ENCODE measurements around the gene SLC13A3.

The SLC13A3 gene

GRCh38 chr20:46575394-46575793 lies 75.9 kb downstream of the SLC13A3 start:
- DNase-seq = no peak

DNA sequence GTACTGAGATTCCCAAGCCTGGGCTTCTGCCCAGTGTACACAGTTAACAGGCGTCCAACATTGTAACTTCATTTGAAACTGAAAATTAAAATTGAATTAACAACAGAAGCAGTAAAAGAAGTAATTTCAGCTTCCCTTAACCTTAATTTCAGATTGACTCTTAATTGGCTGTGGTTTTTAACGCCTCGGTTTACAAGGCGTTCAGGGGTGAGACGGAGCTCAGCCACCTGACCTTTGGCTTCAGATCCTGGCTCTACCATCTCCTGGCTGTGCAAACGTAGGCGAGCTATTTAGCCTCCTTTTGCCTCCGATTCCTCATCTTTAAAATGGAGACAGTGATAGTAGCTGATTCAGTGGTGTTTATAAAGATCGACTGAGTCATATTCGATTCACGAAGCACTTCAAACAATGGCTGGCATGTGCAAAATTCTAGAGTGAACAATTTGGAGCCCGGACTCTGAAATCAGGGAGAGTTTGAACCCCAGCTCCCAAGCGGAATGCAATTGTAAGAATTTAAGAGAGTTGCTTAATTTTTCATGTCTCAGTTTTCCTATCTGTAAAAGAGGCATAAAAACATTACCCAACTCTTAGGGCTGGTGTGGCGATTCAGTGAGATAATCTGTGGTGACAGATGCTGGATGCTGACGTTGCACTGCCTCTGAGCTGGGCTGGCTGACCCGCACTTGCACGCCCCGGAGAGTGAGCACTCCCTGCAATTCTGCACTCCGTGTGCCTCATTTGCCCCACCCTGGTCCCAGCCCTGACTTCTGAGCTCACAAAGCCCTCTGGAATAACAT lies 77.3 kb downstream of the SLC13A3 start:
- no peak for DNase-seq

DNA sequence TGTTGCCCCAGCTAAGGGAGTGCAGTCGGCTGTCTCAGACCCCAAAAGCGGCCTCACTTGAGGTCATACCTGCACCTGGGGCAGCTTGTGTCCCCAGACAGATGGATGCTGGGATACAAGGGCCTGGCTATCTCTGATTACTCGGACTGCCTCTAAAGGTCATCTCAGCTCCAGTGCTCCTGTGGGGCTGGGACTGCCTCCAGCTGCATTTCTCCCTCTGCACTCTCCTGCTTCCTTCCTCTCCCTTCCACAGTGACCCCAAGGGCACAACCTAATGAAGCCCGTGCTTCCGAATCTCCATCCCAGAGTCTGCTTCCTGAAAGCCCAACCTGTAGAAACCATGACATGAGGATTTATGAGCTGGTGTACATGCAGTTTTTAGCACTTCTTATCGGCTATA lies 78.0 kb downstream of the SLC13A3 start:
- DNase-seq = no peak

GRCh38 chr20:46572790-46573189 lies 78.5 kb downstream of the SLC13A3 start:
- no peak for DNase-seq

DNA sequence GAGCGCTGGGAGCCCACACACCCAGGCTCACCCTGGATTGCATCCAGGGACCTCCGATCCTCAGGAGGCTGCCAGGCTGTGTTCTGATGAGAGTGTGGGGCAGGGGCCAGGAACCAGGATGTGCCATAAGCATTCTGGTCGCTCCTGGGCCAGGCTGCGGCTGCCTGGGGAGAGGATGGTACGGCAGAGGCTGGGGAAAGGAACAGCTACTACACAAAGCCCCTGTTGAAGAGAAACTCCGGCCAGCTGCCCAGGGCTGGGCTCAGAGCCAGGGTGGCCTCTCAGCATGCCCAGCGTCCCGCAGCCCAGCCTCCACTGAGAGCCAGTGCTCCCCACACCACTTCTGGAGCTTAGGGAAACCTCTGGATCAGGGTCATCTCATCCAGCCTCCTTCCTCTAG lies 79.1 kb downstream of the SLC13A3 start:
- no peak for DNase-seq

GRCh38 chr20:46571418-46571817 lies 79.8 kb downstream of the SLC13A3 start:
- no peak for DNase-seq

DNA sequence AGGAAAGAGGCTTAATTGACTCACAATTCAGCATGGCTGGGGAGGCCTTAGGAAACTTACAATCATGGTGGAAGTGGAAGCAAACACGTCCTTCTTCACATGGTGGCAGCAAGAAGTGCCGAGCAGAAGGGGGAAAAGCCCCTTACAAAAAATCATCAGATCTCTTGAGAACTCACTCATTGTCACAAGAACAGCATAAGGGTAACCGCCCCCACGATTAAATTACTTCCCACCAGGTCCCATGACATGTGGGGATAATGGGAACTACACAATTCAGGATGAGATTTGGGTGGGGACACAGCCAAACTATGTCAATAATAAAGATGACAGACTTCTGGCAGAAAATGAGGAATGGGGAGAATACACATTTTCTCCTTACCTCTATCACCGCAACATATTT lies 80.3 kb downstream of the SLC13A3 start:
- DNase-seq = no peak

GRCh38 chr20:46569961-46570360 lies 81.3 kb downstream of the SLC13A3 start:
- DNase-seq = no peak

DNA sequence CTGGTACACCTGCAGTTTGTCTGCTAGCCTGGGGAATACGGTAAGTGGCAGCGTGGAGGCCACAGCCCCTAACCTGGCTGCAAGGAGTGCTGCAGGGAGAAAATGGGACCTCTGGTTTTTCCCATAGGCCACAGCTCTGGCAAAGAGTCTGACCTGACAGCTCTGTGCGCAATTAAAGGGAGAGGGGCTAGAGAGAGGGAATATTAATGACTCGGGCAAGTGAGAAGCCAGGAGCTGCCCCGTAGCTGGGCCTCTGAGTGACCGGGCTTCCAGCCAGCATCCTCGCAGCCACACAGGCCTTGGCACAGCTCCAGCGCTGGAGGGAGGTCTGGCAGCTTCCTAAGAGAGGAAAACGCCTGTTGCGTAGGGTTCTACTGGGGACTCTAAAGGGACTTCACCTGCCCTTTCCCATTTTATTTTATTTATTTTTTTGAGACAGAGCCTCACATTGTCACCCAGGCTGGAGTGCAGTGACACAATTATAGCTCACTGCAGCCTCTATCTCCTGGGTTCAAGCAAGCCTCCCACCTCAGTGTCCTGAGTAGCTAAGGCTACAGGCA lies 82.6 kb downstream of the SLC13A3 start:
- DNase-seq = no peak

- no peak for DNase-seq
These were observed 85.1 kb downstream of the SLC13A3 start for GRCh38 chr20:46566125-46566524.

DNA sequence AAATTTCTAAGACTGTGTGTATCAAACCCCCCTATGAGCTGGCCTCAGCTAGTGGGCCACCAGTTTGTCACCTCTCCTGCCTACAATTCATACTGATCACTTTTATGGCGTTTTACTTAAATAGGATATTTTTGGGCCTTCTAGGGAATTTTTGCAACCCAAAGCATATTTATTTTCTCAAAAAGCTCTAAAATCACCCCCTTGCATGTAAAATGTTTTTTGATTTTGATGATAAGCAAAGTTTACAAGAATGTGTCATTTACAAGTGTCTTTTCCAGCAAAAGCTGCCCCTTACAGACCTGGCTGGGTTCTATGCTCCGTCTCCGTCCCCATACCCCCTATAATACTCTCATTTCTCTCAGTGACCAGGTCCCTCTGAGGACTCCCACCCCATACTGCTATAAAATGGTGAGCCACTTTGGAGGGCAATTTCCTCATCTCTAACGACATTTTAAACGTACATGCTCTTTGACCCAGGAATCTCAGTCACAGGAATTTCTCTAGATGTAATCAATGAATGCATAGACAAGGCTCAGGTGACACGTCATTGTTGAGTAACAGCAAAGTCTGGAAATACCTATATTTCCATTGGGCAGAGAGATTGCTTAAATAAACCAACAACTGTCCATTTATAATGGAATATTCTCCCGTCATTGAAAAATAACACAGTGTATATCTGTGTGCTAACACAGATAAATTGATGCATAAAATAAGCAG lies 86.9 kb downstream of the SLC13A3 start:
- no peak for DNase-seq

- no peak for DNase-seq
These were observed 87.4 kb downstream of the SLC13A3 start for GRCh38 chr20:46563860-46564221.

DNA sequence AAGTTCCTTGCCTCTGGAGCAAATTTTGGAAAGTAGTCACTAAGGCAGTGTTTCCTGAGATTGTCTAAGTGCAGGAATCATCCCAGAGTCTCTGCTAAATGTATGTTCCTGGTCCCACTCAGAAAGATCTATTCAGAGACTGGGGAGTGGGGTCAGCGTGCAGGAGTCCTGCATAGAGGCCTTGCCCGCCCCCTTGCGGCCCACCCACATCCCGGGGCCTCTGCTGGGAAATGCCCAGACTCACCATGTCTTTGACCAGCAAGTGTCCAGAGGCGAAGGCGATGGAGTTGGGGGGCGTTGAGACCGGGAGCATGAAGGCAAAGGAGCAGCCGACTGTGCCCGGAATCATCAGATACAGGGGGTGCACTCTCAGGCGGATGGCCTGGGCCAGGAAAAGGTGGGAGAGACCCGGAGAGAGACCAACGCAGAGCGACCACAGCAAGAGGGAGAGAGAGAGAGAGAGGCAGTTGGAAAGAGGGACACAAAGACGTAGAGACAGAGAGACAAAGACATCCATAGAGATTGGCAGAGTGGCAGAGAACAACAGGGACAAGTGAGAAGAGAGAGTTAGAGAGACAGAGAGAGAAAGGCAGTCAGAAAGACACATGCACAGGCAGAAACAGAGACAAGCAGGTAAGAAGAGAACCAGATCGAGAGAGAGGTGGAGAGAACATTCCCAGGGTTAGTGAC lies 87.9 kb downstream of the SLC13A3 start:
- no peak for DNase-seq

GRCh38 chr20:46562373-46563169 lies 88.7 kb downstream of the SLC13A3 start:
- peak; percentile 45 to 51 for DNase-seq

DNA sequence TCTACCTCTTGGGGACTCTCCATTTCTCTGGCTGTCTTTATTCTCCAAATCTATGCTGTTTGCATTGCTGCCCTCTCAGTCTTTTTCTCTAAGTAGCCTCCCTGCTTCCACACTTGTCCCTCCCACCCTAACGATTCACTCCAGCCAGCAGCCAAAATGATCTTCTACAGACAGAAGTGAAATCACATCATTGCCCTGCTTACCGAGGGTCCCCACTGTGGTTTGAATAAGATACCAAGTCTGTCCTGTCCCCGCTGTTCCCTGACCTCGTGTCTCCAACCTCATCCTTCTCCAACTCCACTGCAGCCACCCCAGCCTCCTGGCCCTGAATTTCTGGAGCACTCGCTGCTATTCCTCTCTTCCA lies 89.3 kb downstream of the SLC13A3 start:
- no peak for DNase-seq

DNA sequence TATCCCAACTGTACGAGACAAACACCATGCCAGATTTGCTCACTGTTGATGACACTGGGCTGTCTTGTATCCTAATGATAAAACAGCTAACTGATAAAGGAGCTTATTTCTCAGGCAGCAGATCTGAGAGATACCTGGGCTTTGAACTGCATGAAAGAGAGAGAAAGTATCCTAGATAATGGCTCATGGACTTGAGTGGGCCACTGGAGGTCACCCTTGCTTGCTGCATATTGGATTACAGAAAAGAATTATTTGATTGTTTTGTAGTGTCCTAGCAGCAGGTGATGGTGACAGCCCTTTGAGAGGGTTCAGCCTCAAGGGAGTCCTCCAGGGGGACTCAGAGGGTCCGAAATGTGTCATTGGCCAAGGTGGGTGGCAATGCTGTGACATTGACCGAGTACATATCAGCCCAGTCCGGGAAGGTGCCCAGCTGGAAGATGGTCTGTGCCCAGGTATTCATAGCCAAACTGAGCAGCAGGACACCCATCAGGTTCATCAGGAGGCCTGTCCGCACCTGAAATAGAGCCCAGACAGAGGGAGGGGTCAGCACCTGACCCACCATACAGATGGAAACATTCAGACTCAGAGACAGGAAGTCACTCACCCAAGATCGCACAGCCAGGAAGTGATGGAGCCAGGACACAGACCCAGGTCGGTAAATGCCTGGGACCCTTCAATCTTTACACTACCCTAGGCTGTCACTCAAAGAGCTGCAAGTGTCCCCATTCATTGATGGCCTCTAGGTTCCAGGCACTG lies 91.4 kb downstream of the SLC13A3 start:
- DNase-seq = no peak

DNA sequence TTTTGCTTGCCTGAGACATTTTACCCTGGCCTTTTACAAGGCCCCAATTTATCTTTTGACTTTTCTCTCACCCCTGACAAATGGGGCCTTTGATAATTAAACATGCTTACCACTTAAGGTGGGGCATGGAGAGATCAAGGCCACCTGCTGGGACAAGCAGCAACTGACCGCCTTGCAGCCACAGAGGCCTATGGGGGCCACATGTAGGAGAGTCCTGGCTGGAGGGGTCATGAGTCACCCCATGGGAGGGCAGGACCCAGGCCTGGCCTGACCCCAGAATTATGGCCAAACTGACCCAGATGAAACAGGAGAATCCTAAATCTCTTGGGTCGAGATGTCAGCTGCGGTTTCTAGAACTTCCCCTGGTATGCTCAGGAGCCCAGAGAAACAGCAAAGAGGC lies 92.3 kb downstream of the SLC13A3 start:
- no peak for DNase-seq

DNA sequence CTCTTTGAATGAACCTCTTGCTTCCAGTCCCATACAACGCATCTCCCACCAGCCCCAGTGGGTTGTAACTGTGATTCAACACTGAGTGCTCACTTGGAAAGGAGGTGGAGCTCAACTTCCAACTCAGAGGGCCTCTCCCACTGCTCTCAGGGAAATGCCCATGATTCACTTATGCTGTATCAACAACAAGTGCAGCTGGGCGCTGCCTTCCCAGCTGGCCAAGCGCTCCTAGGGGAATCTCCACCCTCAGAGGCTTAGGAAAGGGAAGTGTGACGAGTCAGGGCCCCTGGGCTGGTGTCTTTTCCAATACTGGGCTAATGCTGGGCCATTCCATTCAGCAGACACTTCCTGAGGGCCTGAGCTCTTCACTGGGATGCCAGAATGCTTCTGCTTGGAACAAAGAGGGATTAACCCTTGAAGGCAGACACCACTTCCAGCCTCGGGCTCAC lies 92.7 kb downstream of the SLC13A3 start:
- DNase-seq = no peak

GRCh38 chr20:46557231-46557956 lies 93.9 kb downstream of the SLC13A3 start:
- no peak for DNase-seq

- DNase-seq = no peak
These were observed 95.8 kb downstream of the SLC13A3 start for GRCh38 chr20:46555370-46555956.

- DNase-seq = no peak
These were observed 96.4 kb downstream of the SLC13A3 start for GRCh38 chr20:46554828-46555227.
